Activated CD8-positive, alpha-beta T cell treated with anti-CD3 and anti-CD28 coated beads, Interleukin-2, amount 10 ng/mL, durations not matched to agents 7 days and 5 days (primary cell): ENCODE measurements around the gene GJC2. TPM values are rescaled to one million over a fixed set of nuclear protein-coding genes. Genes with fewer than 3 reads are reported as not detected.

Experiments used
- ATAC-seq: fragments of 150-1000 bp; cut with Tn5 transposase; one replicate; pipeline ENCODE4 v1.10.0; 2021; ENCODE audit warnings: moderate library complexity
- CTCF ChIA-PET: fragments of 350-600 bp; sonication (Branson Sonifier 250); formaldehyde crosslinking; loops from one replicate; lab custom pipeline; 2021; ENCODE audit warnings: antibody characterized with exemption; lab: Charles Lee
- POLR2A ChIA-PET: fragments of 350-600 bp; sonication (Branson Sonifier 250); formaldehyde crosslinking; loops from one replicate; lab custom pipeline; 2021; ENCODE audit warnings: antibody characterized with exemption; lab: Charles Lee
- DNase-seq: peaks from one replicate; pipeline ENCODE4 v3.0.0-alpha.2; 2020
- H3K27ac Mint-ChIP-seq: one replicate; pipeline ENCODE4 v1.8.0; 2021; ENCODE audit warnings: mild to moderate bottlenecking, mixed read lengths
- H3K27me3 Mint-ChIP-seq: one replicate; pipeline ENCODE4 v1.8.0; 2021; ENCODE audit warnings: low read depth, mixed read lengths
- H3K36me3 Mint-ChIP-seq: one replicate; pipeline ENCODE4 v1.8.0; 2021; ENCODE audit warnings: low read depth, mixed read lengths
- H3K4me1 Mint-ChIP-seq: one replicate; pipeline ENCODE4 v1.8.0; 2021; ENCODE audit warnings: low read depth, mixed read lengths
- H3K4me3 Mint-ChIP-seq: one replicate; pipeline ENCODE4 v1.8.0; 2021; ENCODE audit warnings: mild to moderate bottlenecking, mixed read lengths
- H3K9me3 Mint-ChIP-seq: one replicate; pipeline ENCODE4 v1.8.0; 2022; ENCODE audit warnings: mixed read lengths; ENCODE audit not compliant: insufficient read depth
- total RNA-seq, 2 experiments: library from RNA; stranded (reverse); gene quantifications; one replicate each; pipeline ENCODE4 v1.2.3, GENCODE V29; 2021

GJC2 gene
- total RNA-seq, 2 experiments from 2014 or later: 4.1 to 4.4 TPM

DNA sequence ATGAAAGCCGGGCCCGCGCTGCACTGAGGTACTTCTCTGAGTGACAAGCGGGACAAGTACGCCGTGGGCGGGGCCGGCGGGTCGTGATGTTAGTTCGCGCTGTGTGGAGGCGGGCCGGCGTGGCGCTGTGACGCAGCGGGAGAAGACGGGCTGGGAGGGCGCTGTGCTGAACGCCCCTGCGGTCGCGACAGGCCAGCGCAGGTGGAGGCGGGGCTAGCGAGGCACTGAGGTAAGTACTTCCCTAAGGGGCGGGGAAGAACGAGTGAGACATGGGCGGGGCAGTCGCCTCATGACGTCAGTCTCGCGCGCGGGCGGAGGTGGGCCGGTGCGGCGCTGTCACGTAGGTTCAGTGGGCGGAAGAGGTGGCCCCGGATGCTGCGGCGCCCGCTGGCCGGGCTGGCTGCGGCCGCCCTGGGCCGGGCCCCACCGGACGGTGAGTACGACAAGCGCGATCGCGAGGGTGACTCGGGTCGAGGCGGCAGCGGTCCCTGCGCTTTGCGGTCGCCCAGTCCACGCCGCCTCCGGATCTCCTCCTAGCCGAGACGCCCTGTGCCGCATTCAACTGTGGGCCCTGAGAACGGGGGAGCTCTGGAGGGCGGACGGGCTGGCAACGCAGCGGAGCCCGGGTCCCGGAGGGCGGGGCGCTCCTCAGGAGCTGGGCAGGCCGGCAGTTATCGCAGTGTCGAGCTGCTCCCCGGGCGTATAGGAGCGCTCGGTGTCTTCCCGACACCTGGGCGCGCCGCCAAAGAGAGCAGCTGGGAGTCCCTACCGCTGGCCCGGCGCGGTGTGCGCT lies 9.6 kb upstream of the GJC2 start, which contains the start of gene GUK1:
TSS of gene GUK1 (plus strand) at position 349 of the 793 bp plus-strand sequence. CDS start at position 373, 24 bp downstream.
- no peaks in the 10 kb centered on the region for H3K9me3 Mint-ChIP-seq

DNA sequence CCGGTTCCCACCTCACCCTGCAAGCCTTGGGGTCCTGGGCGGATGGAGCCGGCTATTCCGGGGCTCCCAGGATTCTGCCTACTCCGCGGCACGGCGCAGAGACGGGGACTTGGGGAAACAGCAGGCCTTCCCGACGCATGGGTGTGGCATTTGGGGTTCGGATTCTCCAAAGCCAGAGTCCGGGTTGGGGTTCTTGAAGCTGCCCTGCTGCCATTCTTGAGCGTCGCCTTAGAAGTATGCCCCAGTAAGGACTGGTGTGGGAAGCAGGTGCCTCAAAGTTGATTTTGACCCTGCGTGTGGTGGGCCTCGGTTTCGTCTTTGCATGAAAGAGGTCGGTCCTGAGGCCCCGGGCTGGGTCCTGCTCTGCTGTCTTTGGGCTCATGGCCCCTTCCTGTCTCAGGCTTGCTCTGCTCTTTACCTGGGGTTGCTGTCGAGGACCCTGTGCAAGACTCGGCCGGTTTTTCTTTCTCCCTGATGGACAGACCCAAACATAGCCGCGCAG lies 9.0 kb upstream of the GJC2 start:
- ChIA-PET CTCF (interaction anchor here (1.1 to 5.6 kb wide), 3 partner anchors 10 to 26 kb away, joined by 7 to 29 read pairs (median 7); partner anchors contain the start of gene IBA57), POLR2A (interaction anchor here (0.6 to 6.1 kb wide), 12 partner anchors 10 to 325 kb away, joined by 3 to 38 read pairs (median 4); partner anchors contain the start of genes ARF1 and IBA57)
- peak; percentile 3 for ATAC-seq
- Mint-ChIP-seq H3K9me3 (no peaks in the 10 kb centered on the region), H3K36me3 (peaks cover 32% of the 10 kb centered on the region), H3K27me3 (peaks cover 6% of the 10 kb centered on the region), H3K4me1 (peaks cover 42% of the 10 kb centered on the region), H3K4me3 (peak overlapping the region; percentile 100), H3K27ac (peak overlapping the region; percentile 99)
- no peak for DNase-seq

More for the DNA sequence above, 9.6 kb upstream of the GJC2 start, which contains the start of gene GUK1:
- peaks cover 8% of the 10 kb centered on the region for H3K27me3 Mint-ChIP-seq
- H3K36me3 Mint-ChIP-seq: peaks cover 32% of the 10 kb centered on the region
- peaks cover 42% of the 10 kb centered on the region for H3K4me1 Mint-ChIP-seq
- peak within 1 kb of the TSS; percentile 100 for H3K4me3 Mint-ChIP-seq
- CTCF ChIA-PET: interaction anchor here (1.1 to 5.6 kb wide), 3 partner anchors 9 to 27 kb away, joined by 7 to 29 read pairs (median 7); partner anchors contain the start of gene IBA57
- POLR2A ChIA-PET: interaction anchor here (0.6 to 6.1 kb wide), 12 partner anchors 9 to 325 kb away, joined by 3 to 38 read pairs (median 4); partner anchors contain the start of genes ARF1 and IBA57
- peak; percentile 100 for DNase-seq
- peak within 1 kb of the TSS; percentile 99 for H3K27ac Mint-ChIP-seq
- peak; percentile 91 for ATAC-seq

DNA sequence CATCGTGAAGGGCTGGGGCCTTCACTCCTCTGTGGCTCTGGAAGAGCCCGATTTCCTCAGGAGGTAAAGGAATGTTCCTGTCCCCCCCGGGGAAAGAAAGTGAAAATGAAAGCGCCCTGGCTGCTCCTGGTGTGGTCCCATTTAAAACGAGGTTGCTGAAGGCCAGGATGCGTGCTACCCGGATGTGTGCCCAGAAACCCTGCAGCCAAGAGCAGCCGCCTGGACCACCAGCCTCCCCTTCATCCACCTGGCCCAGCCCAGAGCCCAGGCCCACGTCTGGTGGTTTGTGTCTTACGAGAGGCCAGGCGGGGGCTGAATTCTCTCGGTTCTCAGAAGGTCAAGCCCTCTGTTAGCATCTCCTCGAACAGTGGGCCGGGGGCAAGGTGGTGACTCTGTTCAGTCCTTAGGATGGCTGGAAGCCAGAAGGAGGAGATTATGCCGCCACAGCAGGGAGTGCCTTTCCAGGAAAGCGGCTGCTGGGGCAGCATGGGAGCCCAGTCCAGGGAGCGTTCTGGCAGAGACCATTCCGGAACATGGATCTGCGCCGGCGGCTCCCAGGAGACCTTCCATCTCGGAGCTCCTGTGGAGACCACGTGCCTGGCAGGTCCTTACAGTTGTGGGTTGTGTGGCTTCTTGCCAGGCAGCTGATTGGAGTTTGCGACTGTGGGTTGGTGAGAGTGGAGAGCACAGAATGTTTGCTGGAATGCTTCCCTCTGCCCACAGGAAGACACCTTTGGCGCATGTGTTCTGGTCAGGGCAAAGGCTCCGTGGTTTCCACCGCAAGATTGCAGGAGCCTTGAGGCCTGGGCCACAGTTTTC lies 8.3 kb upstream of the GJC2 start:
- H3K27ac Mint-ChIP-seq: peak overlapping the region; percentile 99
- ChIA-PET POLR2A (interaction anchor here (0.9 to 6.1 kb wide), 7 partner anchors 10 to 324 kb away, joined by 4 to 38 read pairs (median 6); partner anchors contain the start of genes ARF1 and IBA57), CTCF (interaction anchor here (1.7 to 2.3 kb wide), 2 partner anchors 11 to 24 kb away, joined by 6 to 7 read pairs; partner anchors contain the start of gene IBA57)
- H3K4me3 Mint-ChIP-seq: peak overlapping the region; percentile 100
- peak; percentile 62 for DNase-seq
- H3K9me3 Mint-ChIP-seq: no peaks in the 10 kb centered on the region
- peaks cover 32% of the 10 kb centered on the region for H3K36me3 Mint-ChIP-seq
- peak; percentile 0 for ATAC-seq
- peaks cover 39% of the 10 kb centered on the region for H3K4me1 Mint-ChIP-seq
- H3K27me3 Mint-ChIP-seq: peaks cover 4% of the 10 kb centered on the region

DNA sequence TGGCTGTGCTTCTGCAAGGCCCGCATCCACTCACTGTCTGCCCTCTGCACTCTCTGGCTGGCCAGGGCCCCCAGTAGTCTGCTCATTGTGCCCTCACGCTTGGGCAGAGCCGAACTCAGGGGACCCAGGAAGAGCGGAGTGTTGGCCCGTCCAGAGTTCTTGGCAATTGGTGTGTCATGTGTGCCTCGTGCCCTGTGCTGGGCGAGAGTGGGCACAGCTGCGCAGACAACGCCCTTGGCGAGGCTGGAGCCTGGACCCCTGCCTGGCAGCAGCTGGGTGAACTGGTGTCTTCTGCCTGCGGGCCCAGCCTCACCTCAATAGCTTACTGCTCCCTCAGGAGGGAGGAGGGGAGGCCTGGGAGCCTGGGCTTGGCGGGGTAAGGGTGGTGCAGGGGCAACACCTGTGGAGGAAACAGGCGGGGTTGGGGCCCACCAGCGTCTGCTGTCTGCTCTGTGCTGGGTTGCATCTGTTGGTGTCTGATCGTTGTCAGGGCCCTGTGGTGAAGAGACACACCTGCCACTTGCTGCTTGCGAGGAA lies 7.5 kb upstream of the GJC2 start:
- no peaks in the 10 kb centered on the region for H3K9me3 Mint-ChIP-seq
- ChIA-PET CTCF (interaction anchor here (1.7 to 2.3 kb wide), 2 partner anchors 12 to 23 kb away, joined by 6 to 7 read pairs; partner anchors contain the start of gene IBA57), POLR2A (interaction anchor here (0.8 to 6.1 kb wide), 4 partner anchors 16 to 37 kb away, joined by 3 to 38 read pairs (median 20); partner anchors contain the start of gene IBA57)
- no peak for ATAC-seq
- peaks cover 32% of the 10 kb centered on the region for H3K36me3 Mint-ChIP-seq
- no peaks in the 10 kb centered on the region for H3K27me3 Mint-ChIP-seq
- H3K27ac Mint-ChIP-seq: peak overlapping the region; percentile 99
- DNase-seq: no peak
- peak overlapping the region; percentile 100 for H3K4me3 Mint-ChIP-seq
- H3K4me1 Mint-ChIP-seq: peaks cover 31% of the 10 kb centered on the region

DNA sequence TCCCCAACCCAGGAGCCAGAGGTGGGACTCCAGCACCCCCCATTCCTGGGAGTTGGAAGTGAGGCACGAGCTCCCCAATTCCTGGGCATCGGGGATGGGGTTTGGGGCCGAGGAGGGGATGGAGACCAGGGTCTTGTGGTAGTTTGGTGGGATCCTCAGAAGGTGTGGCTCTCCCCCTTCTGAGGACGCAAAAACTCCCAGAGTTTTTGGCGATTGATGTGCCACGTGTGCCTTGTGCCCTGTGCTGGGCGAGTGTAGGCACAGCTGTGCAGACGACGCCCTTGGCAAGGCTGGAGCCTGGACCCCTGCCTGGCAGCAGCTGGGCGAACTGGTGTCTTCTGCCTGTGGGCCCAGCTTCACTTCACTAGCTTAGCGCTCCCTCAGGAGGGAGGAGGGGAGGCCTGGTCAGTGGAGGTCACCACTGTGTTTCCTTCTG lies 7.0 kb upstream of the GJC2 start:
- H3K36me3 Mint-ChIP-seq: peaks cover 32% of the 10 kb centered on the region
- H3K9me3 Mint-ChIP-seq: no peaks in the 10 kb centered on the region
- peak overlapping the region; percentile 99 for H3K27ac Mint-ChIP-seq
- no peaks in the 10 kb centered on the region for H3K27me3 Mint-ChIP-seq
- DNase-seq: no peak
- H3K4me1 Mint-ChIP-seq: peaks cover 27% of the 10 kb centered on the region
- ChIA-PET CTCF (interaction anchor here (1.7 to 2.3 kb wide), 2 partner anchors 12 to 22 kb away, joined by 6 read pairs; partner anchors contain the start of gene IBA57), POLR2A (interaction anchor here (0.8 to 6.1 kb wide), 4 partner anchors 15 to 37 kb away, joined by 3 to 38 read pairs (median 20); partner anchors contain the start of gene IBA57)
- no peak for ATAC-seq
- H3K4me3 Mint-ChIP-seq: peak overlapping the region; percentile 100

DNA sequence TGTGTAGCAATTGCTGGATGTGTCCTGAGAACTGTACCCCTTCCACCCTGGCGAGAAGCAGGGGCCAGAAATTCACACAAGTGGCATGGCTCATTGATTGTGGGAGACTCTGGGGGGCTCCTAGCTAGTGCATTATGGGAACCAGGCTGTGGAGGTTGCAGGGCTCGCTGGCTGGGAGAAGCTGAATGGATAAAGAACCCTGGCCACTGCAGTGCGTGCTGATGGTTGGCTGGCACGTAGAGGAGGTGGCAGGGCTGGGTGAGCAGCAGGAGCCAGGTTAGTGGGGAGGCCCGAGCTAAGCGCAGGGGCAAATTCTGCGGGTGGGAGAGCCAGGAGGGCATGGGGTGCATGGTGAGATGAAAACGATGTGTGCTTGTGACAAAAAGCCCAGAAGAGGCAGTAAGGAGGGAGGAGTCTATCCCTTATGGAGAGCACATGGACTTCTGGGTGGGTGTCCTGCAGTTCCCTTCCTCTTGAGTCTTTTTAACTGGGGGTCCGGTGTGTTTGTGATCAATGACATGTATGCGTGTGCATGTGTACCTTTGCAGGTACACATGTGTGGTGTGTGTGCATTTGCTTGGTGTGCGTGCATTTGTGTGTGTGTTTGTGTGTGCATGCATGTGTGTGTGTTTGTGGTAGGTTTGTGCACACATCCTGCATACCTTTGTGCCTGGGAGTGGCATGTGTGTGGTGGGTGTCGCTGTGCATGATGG lies 6.1 kb upstream of the GJC2 start:
- Mint-ChIP-seq H3K36me3 (peaks cover 32% of the 10 kb centered on the region), H3K9me3 (no peaks in the 10 kb centered on the region), H3K4me3 (peak overlapping the region; percentile 100), H3K27ac (peak overlapping the region; percentile 99), H3K27me3 (no peaks in the 10 kb centered on the region), H3K4me1 (peaks cover 32% of the 10 kb centered on the region)
- ATAC-seq (no peak), DNase-seq (no peak)
- ChIA-PET POLR2A (interaction anchor here (1.1 to 6.1 kb wide), 3 partner anchors 14 to 35 kb away, joined by 3 to 38 read pairs (median 36); partner anchors contain the start of gene IBA57), CTCF (interaction anchor here (0.7 to 2.3 kb wide), 3 partner anchors 13 to 24 kb away, joined by 3 to 6 read pairs (median 4); no protein-coding TSS in a partner anchor)

DNA sequence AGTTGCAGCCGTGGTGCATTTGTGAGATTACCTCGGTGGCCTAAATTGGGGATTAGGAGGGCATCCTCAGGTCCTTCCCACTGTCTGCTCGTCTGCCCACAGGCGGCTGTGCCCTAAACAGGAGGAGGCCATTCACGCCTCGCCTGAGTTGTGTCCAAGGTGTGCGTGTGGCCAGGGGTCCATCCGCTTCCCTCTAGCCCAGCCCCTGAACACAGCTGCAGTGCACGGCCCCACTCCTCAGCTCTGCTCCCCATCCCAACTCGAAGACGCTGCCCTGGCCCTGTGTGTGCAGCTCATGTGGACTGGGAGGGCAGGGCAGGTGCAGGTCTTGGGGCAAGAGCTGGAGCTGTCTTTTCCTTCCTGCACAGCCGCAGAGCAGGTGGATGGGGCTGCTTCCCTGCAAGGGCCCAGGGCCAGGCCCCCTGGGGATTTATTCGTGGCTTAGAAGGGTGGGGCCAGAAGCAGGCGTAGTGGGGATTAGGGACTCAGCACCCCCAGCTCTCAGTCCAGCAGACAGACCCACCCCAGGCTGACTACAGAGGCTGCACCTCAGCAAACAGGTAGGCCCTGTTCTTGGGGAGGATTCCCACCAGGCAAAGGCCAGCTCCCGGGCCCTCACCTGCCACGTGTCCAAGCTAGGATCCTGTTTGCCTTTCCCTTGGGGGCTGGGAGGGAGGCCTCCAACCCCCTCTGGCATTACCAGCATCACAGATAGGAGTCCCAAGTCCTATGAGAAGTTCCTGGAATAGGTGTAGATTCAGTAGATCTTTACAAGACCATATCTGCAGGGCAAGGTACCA lies 5.3 kb upstream of the GJC2 start:
- peaks cover 32% of the 10 kb centered on the region for H3K36me3 Mint-ChIP-seq
- H3K27me3 Mint-ChIP-seq: no peaks in the 10 kb centered on the region
- ATAC-seq: no peak
- CTCF ChIA-PET: interaction anchor here (1.0 to 2.3 kb wide), 2 partner anchors 14 to 22 kb away, joined by 4 to 6 read pairs; no protein-coding TSS in a partner anchor
- POLR2A ChIA-PET: interaction anchor here (6.1 kb wide), 1 partner anchor 22 kb away, joined by 36 read pairs; the partner anchor contains the start of gene IBA57
- peaks cover 32% of the 10 kb centered on the region for H3K4me1 Mint-ChIP-seq
- no peak for DNase-seq
- no peaks in the 10 kb centered on the region for H3K9me3 Mint-ChIP-seq
- no peak overlapping the region for H3K4me3 Mint-ChIP-seq
- H3K27ac Mint-ChIP-seq: peak overlapping the region; percentile 99

DNA sequence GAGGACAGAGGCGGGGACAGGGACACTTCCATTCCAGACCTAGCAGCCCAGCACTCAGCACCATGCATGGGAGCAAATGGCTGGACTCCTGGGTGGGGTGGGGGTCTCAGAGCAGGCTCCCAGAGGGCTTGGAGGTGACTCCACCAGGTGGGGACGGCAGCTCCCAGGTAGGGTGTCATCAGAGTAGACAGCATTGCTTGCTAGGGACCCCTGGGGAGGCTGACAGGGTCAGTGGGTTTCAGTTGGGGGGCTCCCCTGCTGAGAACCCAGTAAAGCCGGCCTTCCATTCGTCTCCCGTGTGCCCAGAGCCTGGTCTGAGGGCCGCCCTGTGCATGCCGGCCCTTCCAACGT lies 4.8 kb upstream of the GJC2 start:
- POLR2A ChIA-PET: interaction anchor here (0.9 to 6.1 kb wide), 2 partner anchors 12 to 21 kb away, joined by 3 to 36 read pairs; partner anchors contain the start of gene IBA57
- no peaks in the 10 kb centered on the region for H3K9me3 Mint-ChIP-seq
- H3K4me1 Mint-ChIP-seq: peaks cover 32% of the 10 kb centered on the region
- H3K36me3 Mint-ChIP-seq: peaks cover 32% of the 10 kb centered on the region
- H3K4me3 Mint-ChIP-seq: no peak overlapping the region
- no peaks in the 10 kb centered on the region for H3K27me3 Mint-ChIP-seq
- DNase-seq (no peak), ATAC-seq (no peak)
- CTCF ChIA-PET: interaction anchor here (2.3 kb wide), 1 partner anchor 14 kb away, joined by 6 read pairs; no protein-coding TSS in a partner anchor
- H3K27ac Mint-ChIP-seq: no peak overlapping the region
